CD8-positive, alpha-beta memory T cell (primary cell): ENCODE results near the gene RAP1B. TPM values are rescaled to one million over a fixed set of nuclear protein-coding genes. Genes with fewer than 3 reads are reported as not detected.

ENCODE experiments used
- CTCF ChIA-PET: fragments of 350-600 bp; sonication (Branson Sonifier 250); formaldehyde crosslinking; loops from one replicate; lab custom pipeline; 2021; ENCODE audit warnings: antibody characterized with exemption; lab: Charles Lee
- POLR2A ChIA-PET: fragments of 350-600 bp; sonication (Branson Sonifier 250); formaldehyde crosslinking; loops from one replicate; lab custom pipeline; 2021; ENCODE audit warnings: antibody characterized with exemption; lab: Charles Lee
- DNase-seq, 5 donors: peaks; one replicate each; pipeline versions ENCODE4 v3.0.0 to v3.0.0-alpha.2; 2020 to 2022; ENCODE audit warnings: mixed read lengths in 1 of 5
- H3K27ac ChIP-seq: one replicate; pipeline ENCODE4 v1.7.0; 2013; ENCODE audit warnings: low read depth, mild to moderate bottlenecking, low read length, moderate library complexity
- H3K27me3 ChIP-seq: 2 replicates; pipeline ENCODE4 v1.7.0; 2013; ENCODE audit warnings: low read length, mild to moderate bottlenecking; ENCODE audit not compliant: insufficient read depth, poor library complexity, severe bottlenecking
- H3K36me3 ChIP-seq: 2 replicates; pipeline ENCODE4 v1.7.0; 2013; ENCODE audit warnings: mild to moderate bottlenecking, low read length, moderate library complexity; ENCODE audit not compliant: insufficient read depth
- H3K4me1 ChIP-seq: 2 replicates; pipeline ENCODE4 v1.7.0; 2013; ENCODE audit warnings: mild to moderate bottlenecking, low read length, moderate library complexity; ENCODE audit not compliant: insufficient read depth
- H3K4me3 ChIP-seq: 2 replicates; pipeline ENCODE4 v1.7.0; 2013; ENCODE audit warnings: mild to moderate bottlenecking, low read length
- H3K9me3 ChIP-seq: 2 replicates; pipeline ENCODE4 v1.7.0; 2013; ENCODE audit warnings: mild to moderate bottlenecking, low read length
- H3K27ac Mint-ChIP-seq, 8 donors: one replicate each; pipeline ENCODE4 v1.8.0; 2020 to 2021; ENCODE audit warnings: mixed read lengths in 8 of 8, mild to moderate bottlenecking in 6 of 8, inconsistent platforms in 3 of 8, moderate library complexity in 3 of 8
- H3K27me3 Mint-ChIP-seq, 2 donors: one replicate each; pipeline ENCODE4 v1.8.0; 2020 to 2021; ENCODE audit warnings: mixed read lengths in 2 of 2, mild to moderate bottlenecking in 1 of 2, moderate library complexity in 1 of 2
- H3K36me3 Mint-ChIP-seq, 3 donors: one replicate each; pipeline ENCODE4 v1.8.0; 2020 to 2021; ENCODE audit warnings: mixed read lengths in 3 of 3, inconsistent platforms in 1 of 3, mild to moderate bottlenecking in 1 of 3
- H3K4me1 Mint-ChIP-seq, 3 donors: one replicate each; pipeline ENCODE4 v1.8.0; 2020 to 2021; ENCODE audit warnings: mixed read lengths in 3 of 3, inconsistent platforms in 1 of 3, mild to moderate bottlenecking in 1 of 3
- H3K4me3 Mint-ChIP-seq, 7 donors: one replicate each; pipeline ENCODE4 v1.8.0; 2020 to 2021; ENCODE audit warnings: mixed read lengths in 7 of 7, mild to moderate bottlenecking in 6 of 7, moderate library complexity in 4 of 7, inconsistent platforms in 2 of 7
- H3K9me3 Mint-ChIP-seq, 5 donors: one replicate each; pipeline ENCODE4 v1.8.0; 2020 to 2022; ENCODE audit warnings: mixed read lengths in 5 of 5, mild to moderate bottlenecking in 3 of 5, moderate library complexity in 2 of 5, inconsistent platforms in 1 of 5
- polyA plus RNA-seq: library from polyadenylated mRNA; unstranded; fragments of 300-500 nt; fragmentation: Illumina TruSeq; gene quantifications from one replicate; pipeline ENCODE4 v1.2.3, GENCODE V29; 2021
- total RNA-seq, 2 experiments: library from RNA; stranded (reverse); gene quantifications; one replicate each; pipeline ENCODE4 v1.2.3, GENCODE V29; 2021

Gene RAP1B
- total and polyA plus RNA-seq, 3 experiments from 2014 or later, result 271 to 589 (median 281) TPM

GRCh38 chr12:68623984-68624383 lies 13.3 kb downstream of the RAP1B start:
- H3K36me3 ChIP-seq, result peaks cover 13% of the 10 kb centered on the region
- no peak overlapping the region for H3K27ac ChIP-seq
- ChIA-PET POLR2A (interaction anchor here (0.6 to 0.7 kb wide), 3 partner anchors 59 to 155 kb away, joined by 3 to 6 read pairs (median 5); no protein-coding TSS in a partner anchor), CTCF (no interaction called here)
- H3K4me1 Mint-ChIP-seq, result peaks cover 81 to 96% (median 95%) of the 10 kb centered on the region in 3 donors
- DNase-seq, result no peak
- no peaks in the 10 kb centered on the region for H3K27me3 Mint-ChIP-seq
- H3K4me3 ChIP-seq, result no peak overlapping the region
- peak overlapping the region in 5 of 8 donors; percentile 33 to 78 (median 65) for H3K27ac Mint-ChIP-seq
- peaks cover 68% of the 10 kb centered on the region for H3K4me1 ChIP-seq
- peak overlapping the region in 4 of 7 donors; percentile 7 to 76 (median 28) for H3K4me3 Mint-ChIP-seq
- no peaks in the 10 kb centered on the region for H3K27me3 ChIP-seq
- H3K36me3 Mint-ChIP-seq, result peaks cover 19 to 66% (median 32%) of the 10 kb centered on the region in 3 donors
- H3K9me3 ChIP-seq, result no peaks in the 10 kb centered on the region
- peaks cover 0 to 7% (median 4%) of the 10 kb centered on the region in 5 donors for H3K9me3 Mint-ChIP-seq

DNA sequence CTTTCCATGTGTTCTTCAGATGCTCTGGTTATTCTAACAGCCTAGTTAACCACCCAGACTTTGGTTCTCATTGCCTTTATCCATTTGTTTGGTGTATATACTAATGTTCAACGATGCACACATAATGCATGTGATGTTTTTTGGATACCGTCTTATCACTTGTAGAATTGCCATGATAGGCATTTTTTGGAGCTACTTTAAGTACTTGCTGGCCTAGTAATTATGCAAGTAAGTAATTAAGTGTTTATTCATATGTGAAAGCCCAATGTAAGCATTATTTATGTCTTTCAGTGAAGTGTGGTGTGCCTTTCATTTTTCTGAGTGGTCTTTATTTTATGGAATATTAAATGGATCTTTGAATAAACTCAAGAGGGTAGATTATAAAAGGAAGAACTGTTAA lies 14.2 kb downstream of the RAP1B start:
- Histone ChIP-seq H3K27me3 (no peaks in the 10 kb centered on the region), H3K4me1 (peaks cover 72% of the 10 kb centered on the region), H3K36me3 (peaks cover 13% of the 10 kb centered on the region), H3K27ac (no peak overlapping the region), H3K4me3 (no peak overlapping the region), H3K9me3 (no peaks in the 10 kb centered on the region)
- peaks cover 0 to 7% (median 4%) of the 10 kb centered on the region in 5 donors for H3K9me3 Mint-ChIP-seq
- H3K27ac Mint-ChIP-seq, result peak overlapping the region in 4 of 8 donors; percentile 22 to 67 (median 52)
- H3K36me3 Mint-ChIP-seq, result peaks cover 19 to 65% (median 32%) of the 10 kb centered on the region in 3 donors
- peak overlapping the region in 6 of 7 donors; percentile 10 to 65 (median 24) for H3K4me3 Mint-ChIP-seq
- H3K4me1 Mint-ChIP-seq, result peaks cover 81 to 96% (median 95%) of the 10 kb centered on the region in 3 donors
- POLR2A ChIA-PET, result interaction anchor here (0.6 kb wide), 1 partner anchor 42 kb away, joined by 3 read pairs; no protein-coding TSS in a partner anchor
- DNase-seq, result no peak
- no peaks in the 10 kb centered on the region for H3K27me3 Mint-ChIP-seq
- CTCF ChIA-PET, result interaction anchor here (1.2 kb wide), 1 partner anchor 293 kb away, joined by 3 read pairs; the partner anchor contains the start of gene MDM1

GRCh38 chr12:68627673-68628319 lies 17.1 kb downstream of the RAP1B start:
- CTCF ChIA-PET, result no interaction called here
- Histone ChIP-seq H3K36me3 (peaks cover 13% of the 10 kb centered on the region), H3K9me3 (no peaks in the 10 kb centered on the region), H3K4me3 (no peak overlapping the region), H3K27ac (no peak overlapping the region), H3K27me3 (no peaks in the 10 kb centered on the region), H3K4me1 (peaks cover 73% of the 10 kb centered on the region)
- no peak for DNase-seq
- POLR2A ChIA-PET, result interaction anchor here (1.2 kb wide), 1 partner anchor 36 kb away, joined by 4 read pairs; no protein-coding TSS in a partner anchor
- no peaks in the 10 kb centered on the region for H3K27me3 Mint-ChIP-seq
- peaks cover 0 to 7% (median 4%) of the 10 kb centered on the region in 5 donors for H3K9me3 Mint-ChIP-seq
- H3K4me1 Mint-ChIP-seq, result peaks cover 82 to 96% (median 93%) of the 10 kb centered on the region in 3 donors
- H3K4me3 Mint-ChIP-seq, result peak overlapping the region in 3 of 7 donors; percentile 2 to 39 (median 12)
- H3K36me3 Mint-ChIP-seq, result peaks cover 24 to 73% (median 32%) of the 10 kb centered on the region in 3 donors
- H3K27ac Mint-ChIP-seq, result peak overlapping the region in 7 of 8 donors; percentile 17 to 80 (median 54)

DNA sequence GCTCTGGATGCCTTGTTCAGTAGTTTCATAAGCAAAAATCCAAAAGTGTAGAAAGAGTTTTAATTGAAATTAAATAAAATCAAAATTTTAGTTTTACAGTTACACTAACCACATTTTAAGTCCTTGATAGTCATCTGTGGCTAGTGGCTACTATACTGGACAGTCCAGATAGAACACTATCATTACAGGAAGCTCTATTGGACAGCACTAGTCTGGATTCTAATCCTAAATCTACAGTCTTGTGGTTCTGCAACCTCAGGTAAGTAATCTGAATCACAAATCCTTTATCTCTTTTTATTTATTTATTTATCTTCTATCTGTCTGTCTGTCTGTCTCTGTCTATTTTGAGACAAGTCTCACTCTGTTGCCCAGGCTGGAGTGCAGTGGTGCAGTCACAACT lies 18.0 kb downstream of the RAP1B start:
- no peaks in the 10 kb centered on the region for H3K9me3 ChIP-seq
- Mint-ChIP-seq H3K27ac (peak overlapping the region; percentile 61 to 86 (median 76)), H3K9me3 (peaks cover 0 to 7% (median 4%) of the 10 kb centered on the region in 5 donors), H3K4me1 (peaks cover 82 to 96% (median 93%) of the 10 kb centered on the region in 3 donors), H3K27me3 (no peaks in the 10 kb centered on the region), H3K36me3 (peaks cover 25 to 71% (median 32%) of the 10 kb centered on the region in 3 donors), H3K4me3 (peak overlapping the region; percentile 1 to 76 (median 61))
- H3K27me3 ChIP-seq, result no peaks in the 10 kb centered on the region
- ChIA-PET CTCF (interaction anchor here (1.2 kb wide), 1 partner anchor 270 kb away, joined by 3 read pairs; no protein-coding TSS in a partner anchor), POLR2A (interaction anchor here (1.2 kb wide), 1 partner anchor 37 kb away, joined by 4 read pairs; no protein-coding TSS in a partner anchor)
- peaks cover 73% of the 10 kb centered on the region for H3K4me1 ChIP-seq
- no peak overlapping the region for H3K4me3 ChIP-seq
- no peak overlapping the region for H3K27ac ChIP-seq
- H3K36me3 ChIP-seq, result peaks cover 13% of the 10 kb centered on the region
- DNase-seq, result no peak

DNA sequence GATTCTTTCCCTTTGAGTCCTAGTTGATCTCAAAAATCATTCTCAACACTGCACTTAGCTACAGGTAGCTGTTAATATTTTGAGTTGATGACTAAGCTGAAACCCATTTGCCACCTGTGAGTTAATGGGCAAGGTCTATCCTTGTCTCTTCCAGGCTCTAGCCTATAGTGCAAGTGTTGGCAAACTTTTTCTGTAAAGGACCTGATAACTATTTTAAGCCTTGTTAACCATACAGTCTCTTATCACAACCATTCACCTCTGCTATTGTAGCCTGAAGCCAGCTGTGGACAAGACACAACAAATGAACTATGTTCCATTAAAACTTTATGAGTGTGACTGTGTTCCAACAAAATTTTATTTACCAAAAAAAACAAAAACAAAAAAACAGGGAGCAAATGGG lies 19.4 kb downstream of the RAP1B start:
- Mint-ChIP-seq H3K27ac (peak overlapping the region; percentile 12 to 87 (median 56)), H3K4me3 (peak overlapping the region; percentile 19 to 69 (median 52)), H3K4me1 (peaks cover 83 to 96% (median 96%) of the 10 kb centered on the region in 3 donors), H3K27me3 (no peaks in the 10 kb centered on the region), H3K9me3 (peaks cover 0 to 7% (median 4%) of the 10 kb centered on the region in 5 donors), H3K36me3 (peaks cover 22 to 68% (median 30%) of the 10 kb centered on the region in 3 donors)
- no peak for DNase-seq
- Histone ChIP-seq H3K4me1 (peaks cover 74% of the 10 kb centered on the region), H3K27me3 (no peaks in the 10 kb centered on the region), H3K9me3 (no peaks in the 10 kb centered on the region), H3K4me3 (no peak overlapping the region), H3K36me3 (peaks cover 13% of the 10 kb centered on the region), H3K27ac (no peak overlapping the region)
- CTCF ChIA-PET, result interaction anchor here (1.0 kb wide), 1 partner anchor 13 kb away, joined by 3 read pairs; no protein-coding TSS in a partner anchor
- POLR2A ChIA-PET, result interaction anchor here (0.5 kb wide), 1 partner anchor 23 kb away, joined by 3 read pairs; no protein-coding TSS in a partner anchor

DNA sequence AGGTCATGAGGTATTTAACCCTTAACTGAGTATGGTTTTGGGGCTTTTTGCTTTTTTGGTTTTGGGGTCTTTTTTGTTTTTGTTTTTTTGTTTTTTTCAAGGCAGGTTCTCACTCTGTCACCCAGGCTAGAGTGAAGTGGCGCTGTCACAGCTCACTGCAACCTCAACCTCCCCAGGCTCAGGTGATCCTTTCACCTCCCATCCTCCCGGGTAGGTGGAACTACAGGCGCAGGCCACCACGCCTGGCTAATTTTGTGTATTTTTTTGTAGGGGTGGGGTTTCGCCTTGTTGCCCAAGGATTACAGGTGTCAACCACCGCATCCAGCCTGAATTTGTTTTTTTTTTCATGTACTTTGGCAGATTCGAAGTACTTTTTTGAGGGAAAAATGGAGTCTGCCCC lies 19.9 kb downstream of the RAP1B start:
- Mint-ChIP-seq H3K36me3 (peaks cover 20 to 64% (median 26%) of the 10 kb centered on the region in 3 donors), H3K4me3 (peak overlapping the region in 4 of 7 donors; percentile 23 to 64 (median 41)), H3K27ac (peak overlapping the region; percentile 29 to 87 (median 65)), H3K9me3 (peaks cover 0 to 7% (median 4%) of the 10 kb centered on the region in 5 donors), H3K27me3 (no peaks in the 10 kb centered on the region), H3K4me1 (peaks cover 81 to 96% (median 96%) of the 10 kb centered on the region in 3 donors)
- no peak for DNase-seq
- Histone ChIP-seq H3K4me1 (peaks cover 73% of the 10 kb centered on the region), H3K4me3 (no peak overlapping the region), H3K36me3 (peaks cover 13% of the 10 kb centered on the region), H3K27ac (no peak overlapping the region), H3K9me3 (no peaks in the 10 kb centered on the region), H3K27me3 (no peaks in the 10 kb centered on the region)
- CTCF ChIA-PET, result interaction anchor here (1.0 kb wide), 1 partner anchor 13 kb away, joined by 3 read pairs; no protein-coding TSS in a partner anchor
- POLR2A ChIA-PET, result interaction anchor here (0.5 kb wide), 1 partner anchor 24 kb away, joined by 3 read pairs; no protein-coding TSS in a partner anchor

DNA sequence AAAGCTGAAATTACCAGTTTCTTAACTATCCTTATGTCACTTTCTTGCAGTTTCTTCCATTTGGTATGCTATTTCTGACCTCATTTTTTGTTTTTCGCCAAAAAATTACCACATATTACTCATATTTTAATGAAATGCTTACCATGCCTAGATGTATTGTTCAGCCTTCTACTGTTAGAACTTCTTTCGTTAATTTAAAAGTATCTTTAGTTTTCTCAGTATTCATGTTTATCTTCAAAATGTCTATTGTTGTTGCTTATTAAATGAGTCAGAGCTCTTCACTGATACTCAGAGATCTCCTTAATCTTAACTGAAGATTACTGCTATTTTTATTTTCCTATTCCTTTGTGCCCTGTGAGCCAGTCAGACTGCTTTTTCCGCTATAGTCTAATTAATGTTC lies 20.5 kb downstream of the RAP1B start:
- Histone ChIP-seq H3K27me3 (no peaks in the 10 kb centered on the region), H3K4me1 (peaks cover 75% of the 10 kb centered on the region), H3K27ac (no peak overlapping the region), H3K4me3 (no peak overlapping the region), H3K36me3 (peaks cover 13% of the 10 kb centered on the region), H3K9me3 (no peaks in the 10 kb centered on the region)
- no peaks in the 10 kb centered on the region for H3K27me3 Mint-ChIP-seq
- H3K27ac Mint-ChIP-seq, result peak overlapping the region in 6 of 8 donors; percentile 47 to 81 (median 66)
- H3K36me3 Mint-ChIP-seq, result peaks cover 20 to 65% (median 22%) of the 10 kb centered on the region in 3 donors
- peaks cover 83 to 97% (median 96%) of the 10 kb centered on the region in 3 donors for H3K4me1 Mint-ChIP-seq
- ChIA-PET POLR2A (no interaction called here), CTCF (no interaction called here)
- DNase-seq, result no peak
- H3K4me3 Mint-ChIP-seq, result peak overlapping the region in 5 of 7 donors; percentile 18 to 47 (median 37)
- peaks cover 0 to 7% (median 4%) of the 10 kb centered on the region in 5 donors for H3K9me3 Mint-ChIP-seq
